Esophagus squamous epithelium (tissue), 4 donors: ENCODE data around the gene CD1C.

Experiments used
- POLR2A ChIP-seq, 4 donors: fragments of 450-650 bp; IDR thresholded peaks; one replicate each; pipeline ENCODE4 v1.6.1; 2017; ENCODE audit warnings: antibody characterized with exemption in 4 of 4, mild to moderate bottlenecking in 4 of 4, moderate library complexity in 3 of 4
- TF ChIP-seq, protein P1 (sequence below), 6 experiments: fragments of 450-650 bp in 4 of 6; fragments of 200-600 bp in 2 of 6; sonication (generic) in 2 of 6; IDR thresholded peaks; one replicate each; pipeline ENCODE4 v1.5.1; 2016 to 2019; ENCODE audit warnings: antibody characterized with exemption in 6 of 6, mild to moderate bottlenecking in 4 of 6, moderate library complexity in 4 of 6

DNA sequence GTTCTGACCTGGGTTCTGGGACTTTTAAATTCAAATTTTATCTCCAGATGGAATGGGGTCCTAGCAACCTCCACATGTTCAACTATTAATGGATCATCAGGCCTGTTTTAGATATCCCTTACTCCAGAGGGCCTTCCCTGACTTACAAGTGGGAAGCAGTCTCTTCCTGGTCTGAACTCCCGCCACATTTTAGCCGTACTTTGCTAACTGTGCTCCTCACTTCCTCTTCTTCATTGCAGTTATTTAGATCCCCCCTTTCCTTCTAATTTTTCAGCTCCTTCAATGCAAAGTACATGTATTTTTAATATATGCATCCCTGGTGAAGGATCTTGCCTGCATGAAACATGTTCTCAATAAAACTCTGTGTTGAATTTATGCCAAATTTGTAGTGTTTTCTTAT, 31.8 kb upstream of the CD1C start:
- TF ChIP-seq, protein P1, sequence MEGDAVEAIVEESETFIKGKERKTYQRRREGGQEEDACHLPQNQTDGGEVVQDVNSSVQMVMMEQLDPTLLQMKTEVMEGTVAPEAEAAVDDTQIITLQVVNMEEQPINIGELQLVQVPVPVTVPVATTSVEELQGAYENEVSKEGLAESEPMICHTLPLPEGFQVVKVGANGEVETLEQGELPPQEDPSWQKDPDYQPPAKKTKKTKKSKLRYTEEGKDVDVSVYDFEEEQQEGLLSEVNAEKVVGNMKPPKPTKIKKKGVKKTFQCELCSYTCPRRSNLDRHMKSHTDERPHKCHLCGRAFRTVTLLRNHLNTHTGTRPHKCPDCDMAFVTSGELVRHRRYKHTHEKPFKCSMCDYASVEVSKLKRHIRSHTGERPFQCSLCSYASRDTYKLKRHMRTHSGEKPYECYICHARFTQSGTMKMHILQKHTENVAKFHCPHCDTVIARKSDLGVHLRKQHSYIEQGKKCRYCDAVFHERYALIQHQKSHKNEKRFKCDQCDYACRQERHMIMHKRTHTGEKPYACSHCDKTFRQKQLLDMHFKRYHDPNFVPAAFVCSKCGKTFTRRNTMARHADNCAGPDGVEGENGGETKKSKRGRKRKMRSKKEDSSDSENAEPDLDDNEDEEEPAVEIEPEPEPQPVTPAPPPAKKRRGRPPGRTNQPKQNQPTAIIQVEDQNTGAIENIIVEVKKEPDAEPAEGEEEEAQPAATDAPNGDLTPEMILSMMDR (IDR thresholded peaks at IDR 0.05) = no peak
- no peak for TF ChIP-seq POLR2A (IDR thresholded peaks at IDR 0.05)
